HK-2 (cell line): ENCODE results near the gene DNAJA3.
"Not testable (repeated sequence)": the region's sequence is repeated elsewhere in the genome, so short reads cannot be mapped to it uniquely, and the experiment has no call there.

Experiments
- DNase-seq: peaks from one replicate; pipeline ENCODE4 v3.0.0-alpha.2; 2018; ENCODE audit not compliant: unreplicated experiment

The DNAJA3 gene

GRCh38 chr16:4387781-4388180, 37.9 kb upstream of the DNAJA3 start:
- no peak for DNase-seq

GRCh38 chr16:4388271-4389021, 37.2 kb upstream of the DNAJA3 start:
- no peak for DNase-seq

GRCh38 chr16:4389051-4389955, 36.4 kb upstream of the DNAJA3 start:
- no peak for DNase-seq

- DNase-seq, result no peak
These were observed 35.1 kb upstream of the DNAJA3 start for GRCh38 chr16:4390266-4391260.

GRCh38 chr16:4391631-4392381, 33.9 kb upstream of the DNAJA3 start:
- DNase-seq, result no peak

- no peak for DNase-seq
These were observed 33.1 kb upstream of the DNAJA3 start for GRCh38 chr16:4392382-4393239.

GRCh38 chr16:4393240-4393600, 32.4 kb upstream of the DNAJA3 start:
- DNase-seq, result no peak

GRCh38 chr16:4393850-4394249, 31.8 kb upstream of the DNAJA3 start:
- DNase-seq, result not testable (repeated sequence)

GRCh38 chr16:4395055-4395726, 30.5 kb upstream of the DNAJA3 start:
- DNase-seq, result no peak

- DNase-seq, result no peak
These were observed 26.5 kb upstream of the DNAJA3 start for GRCh38 chr16:4399001-4399730.

- DNase-seq, result no peak
These were observed 24.6 kb upstream of the DNAJA3 start for GRCh38 chr16:4401094-4401501.

- DNase-seq, result no peak
These were observed 24.2 kb upstream of the DNAJA3 start for GRCh38 chr16:4401510-4401909.

GRCh38 chr16:4402439-4403132, 23.1 kb upstream of the DNAJA3 start:
- DNase-seq, result peak; percentile 76

GRCh38 chr16:4403133-4403949, 22.3 kb upstream of the DNAJA3 start:
- DNase-seq, result no peak

- no peak for DNase-seq
These were observed 21.3 kb upstream of the DNAJA3 start for GRCh38 chr16:4404247-4404966.

GRCh38 chr16:4404967-4405696, 20.5 kb upstream of the DNAJA3 start:
- no peak for DNase-seq
